Thymus (tissue), 11 donors: ENCODE data around the gene SEMA3F. TPM values are rescaled to one million over a fixed set of nuclear protein-coding genes. Genes with fewer than 3 reads are reported as not detected.

Experiments
- DNase-seq, 9 donors: peaks; one replicate each; pipeline ENCODE4 v3.0.0-alpha.2; 2013; ENCODE audit warnings: low spot score in 9 of 9, low read depth in 6 of 9, missing footprints in 1 of 9
- H3K27ac ChIP-seq, 2 donors: one replicate each; pipeline ENCODE4 v1.5.1; 2013; ENCODE audit warnings: control low read depth in 1 of 2, low read depth in 1 of 2, low read length in 1 of 2, mild to moderate bottlenecking in 1 of 2, moderate library complexity in 1 of 2
- H3K27me3 ChIP-seq, 2 donors: one replicate each; pipeline ENCODE4 v1.5.1; 2013; ENCODE audit warnings: low read length in 1 of 2; ENCODE audit not compliant: control insufficient read depth in 2 of 2, insufficient read depth in 1 of 2
- H3K36me3 ChIP-seq, 2 donors: one replicate each; pipeline ENCODE4 v1.5.1; 2013; ENCODE audit warnings: low read length in 1 of 2, mild to moderate bottlenecking in 1 of 2, moderate library complexity in 1 of 2; ENCODE audit not compliant: control insufficient read depth in 2 of 2, insufficient read depth in 2 of 2
- H3K4me1 ChIP-seq, 2 donors: one replicate each; pipeline ENCODE4 v1.5.1; 2013; ENCODE audit warnings: low read length in 2 of 2; ENCODE audit not compliant: control insufficient read depth in 2 of 2, insufficient read depth in 2 of 2
- H3K4me3 ChIP-seq, 2 donors: one replicate each; pipeline ENCODE4 v1.5.1; 2013; ENCODE audit warnings: low read length in 2 of 2, control low read depth in 1 of 2, mild to moderate bottlenecking in 1 of 2
- H3K9me3 ChIP-seq, 2 donors: one replicate each; pipeline ENCODE4 v1.5.1; 2013; ENCODE audit warnings: low read length in 1 of 2, mild to moderate bottlenecking in 1 of 2; ENCODE audit not compliant: control insufficient read depth in 2 of 2, insufficient read depth in 1 of 2
- WGBS: extraction: QIAGEN DNeasy Blood & Tissue Kit; methylation state at CpG from one replicate; pipeline ENCODE4 v1.1.7; 2013; 5-methylcytosine and 5-hydroxymethylcytosine counted together
- polyA plus RNA-seq: library from polyadenylated mRNA; stranded (reverse); fragments of 200-250 nt; gene quantifications from one replicate; pipeline ENCODE4 v1.2.3, GENCODE V29; 2013
- total RNA-seq: library from RNA; stranded (reverse); fragments of 120-200 nt; gene quantifications from one replicate; pipeline ENCODE4 v1.2.4, GENCODE V29; 2013
- donor health status: healthy.

Gene SEMA3F
- total and polyA plus RNA-seq, 2 donors, result 4.4 to 19.7 TPM

DNA sequence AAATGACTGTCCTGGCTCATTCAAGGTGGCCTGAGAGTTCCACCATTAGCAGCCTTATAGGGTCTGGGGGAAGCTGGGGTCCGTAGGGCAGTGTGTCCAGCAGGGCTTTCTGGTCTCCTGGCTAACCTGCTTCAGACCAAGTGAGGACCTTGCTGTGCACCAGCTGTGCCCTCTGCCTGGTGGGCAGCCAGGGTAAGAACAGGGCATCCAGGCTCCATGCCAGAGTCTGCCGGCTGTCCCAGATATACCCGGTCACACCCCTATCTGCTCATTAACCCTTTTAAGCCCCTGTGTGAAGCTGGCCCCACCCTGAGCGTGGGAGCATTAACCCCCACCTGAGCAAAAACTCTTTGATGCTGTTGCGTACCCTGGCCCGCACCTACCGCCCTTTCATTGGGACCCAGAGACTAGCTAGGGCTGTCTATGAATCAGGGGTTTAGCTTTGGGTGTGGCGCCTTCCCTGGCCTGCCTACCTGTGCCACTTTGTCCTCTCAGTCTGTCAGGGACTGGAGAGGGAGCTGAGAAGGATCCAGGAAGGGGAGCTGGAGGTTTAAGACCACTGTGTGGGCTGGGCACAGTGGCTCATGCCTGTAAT, 17.6 kb downstream of the SEMA3F start:
- Histone ChIP-seq H3K27ac (no peak overlapping the region), H3K36me3 (no peaks in the 10 kb centered on the region)
- 95% methylated on average over 8 of the region's 8 CpGs for WGBS

DNA sequence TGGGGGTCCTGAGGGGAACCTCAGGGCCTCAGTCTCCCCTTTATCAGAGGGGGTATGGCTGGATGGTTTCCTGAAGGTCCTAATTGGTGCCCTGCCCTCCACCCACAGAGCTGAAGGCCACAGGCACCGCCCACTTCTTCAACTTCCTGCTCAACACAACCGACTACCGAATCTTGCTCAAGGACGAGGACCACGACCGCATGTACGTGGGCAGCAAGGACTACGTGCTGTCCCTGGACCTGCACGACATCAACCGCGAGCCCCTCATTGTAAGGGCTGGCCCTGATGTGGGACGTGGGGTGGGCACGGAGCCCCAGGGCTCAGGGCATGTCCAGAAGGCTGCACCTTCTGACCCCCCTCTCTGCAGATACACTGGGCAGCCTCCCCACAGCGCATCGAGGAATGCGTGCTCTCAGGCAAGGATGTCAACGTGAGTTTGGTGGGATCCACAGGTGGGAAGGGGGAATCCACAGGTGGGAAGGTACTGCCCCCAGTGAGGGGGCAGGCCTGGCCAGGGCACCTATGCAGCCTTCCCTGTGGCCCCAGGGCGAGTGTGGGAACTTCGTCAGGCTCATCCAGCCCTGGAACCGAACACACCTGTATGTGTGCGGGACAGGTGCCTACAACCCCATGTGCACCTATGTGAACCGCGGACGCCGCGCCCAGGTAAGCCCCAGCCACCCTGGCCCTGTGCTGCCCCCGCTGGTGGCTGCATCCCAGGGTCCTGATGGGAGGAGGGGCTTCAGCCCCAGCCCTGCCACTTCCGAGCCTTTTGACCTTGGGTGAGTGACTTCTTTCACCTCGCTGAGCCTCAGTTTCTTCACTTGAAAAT, 18.8 kb downstream of the SEMA3F start:
- Histone ChIP-seq H3K36me3 (no peaks in the 10 kb centered on the region), H3K27ac (no peak overlapping the region), H3K4me1 (no peaks in the 10 kb centered on the region), H3K27me3 (no peaks in the 10 kb centered on the region), H3K4me3 (no peak overlapping the region), H3K9me3 (peaks cover 0 to 5% of the 10 kb centered on the region in 2 donors)
- no peak for DNase-seq
- WGBS, result 87% methylated on average over 29 of the region's 29 CpGs

More for the DNA sequence above, 17.6 kb downstream of the SEMA3F start:
- no peak for DNase-seq
- Histone ChIP-seq H3K9me3 (peaks cover 0 to 5% of the 10 kb centered on the region in 2 donors), H3K4me1 (no peaks in the 10 kb centered on the region), H3K27me3 (no peaks in the 10 kb centered on the region), H3K4me3 (no peak overlapping the region)

DNA sequence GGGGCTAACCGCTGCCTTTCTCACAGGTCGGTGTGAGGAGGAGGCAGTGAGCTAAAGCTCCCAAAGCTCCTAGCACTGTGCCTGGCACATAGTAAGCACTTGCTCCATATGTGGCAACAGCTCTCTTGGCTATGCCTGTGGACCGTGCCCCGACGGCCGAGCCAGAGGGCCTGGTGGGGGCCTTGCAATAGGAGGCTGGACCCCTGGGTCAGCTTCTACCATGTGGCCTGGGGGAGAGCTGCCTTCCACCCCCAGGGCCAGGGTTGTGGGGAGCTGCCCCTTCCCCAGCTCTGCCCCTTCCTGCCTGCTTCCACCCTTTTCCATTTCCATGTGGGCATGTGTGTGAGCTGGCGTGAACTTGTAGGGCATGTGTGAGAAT, 19.4 kb downstream of the SEMA3F start:
- Histone ChIP-seq H3K4me3 (no peak overlapping the region), H3K27ac (no peak overlapping the region), H3K4me1 (no peaks in the 10 kb centered on the region), H3K27me3 (no peaks in the 10 kb centered on the region), H3K36me3 (no peaks in the 10 kb centered on the region), H3K9me3 (peaks cover 0 to 5% of the 10 kb centered on the region in 2 donors)
- 96% methylated on average over 7 of the region's 7 CpGs for WGBS
- DNase-seq, result no peak

DNA sequence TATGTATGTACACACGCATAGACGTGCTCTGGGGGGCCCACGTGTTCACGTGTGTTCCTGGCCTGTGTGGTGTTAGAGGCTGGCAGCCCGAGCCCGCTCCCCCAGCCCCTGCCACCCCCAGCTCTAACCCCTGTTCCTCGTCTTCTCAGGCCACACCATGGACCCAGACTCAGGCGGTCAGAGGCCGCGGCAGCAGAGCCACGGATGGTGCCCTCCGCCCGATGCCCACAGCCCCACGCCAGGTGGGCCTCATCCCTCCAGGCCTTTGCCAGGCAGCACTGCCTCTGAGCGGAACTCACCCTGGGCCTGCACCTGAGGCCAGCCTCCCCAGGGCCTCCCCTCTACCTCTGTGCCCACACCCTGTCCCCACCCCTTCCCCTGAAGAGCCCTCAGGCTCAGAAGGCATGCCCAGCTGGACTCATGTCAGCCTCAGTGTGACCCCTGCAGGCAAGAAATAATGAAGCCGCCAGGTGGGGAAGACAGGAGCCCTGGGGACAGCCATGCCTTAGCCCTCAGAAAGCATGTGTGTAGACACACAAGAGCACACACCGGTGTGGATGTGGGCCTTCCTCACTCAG, 19.9 kb downstream of the SEMA3F start:
- no peak for DNase-seq

DNA sequence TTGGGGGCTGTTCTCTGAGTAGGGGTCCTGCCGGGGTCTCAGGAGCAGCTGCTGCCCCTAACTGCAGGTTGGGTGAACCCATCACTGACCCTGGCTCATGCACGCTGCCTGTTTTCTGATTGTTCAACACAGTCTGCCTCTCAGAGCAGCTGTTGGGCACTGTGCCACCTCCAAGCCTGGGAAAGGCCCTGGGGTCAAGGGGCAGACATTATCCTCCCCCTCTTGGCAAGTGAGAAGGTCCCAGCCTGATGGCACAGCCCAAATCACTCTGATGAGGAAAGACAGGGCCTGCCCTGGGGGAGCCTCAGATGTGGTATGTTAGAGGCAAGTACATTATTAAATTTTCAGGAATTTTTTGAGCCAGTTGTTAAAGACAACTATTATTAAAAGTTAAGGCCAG, 22.2 kb downstream of the SEMA3F start:
- no peaks in the 10 kb centered on the region for H3K4me1 ChIP-seq
- no peak for DNase-seq
- H3K36me3 ChIP-seq, result no peaks in the 10 kb centered on the region
- no peak overlapping the region for H3K27ac ChIP-seq
- WGBS, result 99% methylated on average over 2 of the region's 2 CpGs
- H3K4me3 ChIP-seq, result no peak overlapping the region
- H3K27me3 ChIP-seq, result no peaks in the 10 kb centered on the region
- no peaks in the 10 kb centered on the region for H3K9me3 ChIP-seq

More for the DNA sequence above, 19.9 kb downstream of the SEMA3F start:
- no peaks in the 10 kb centered on the region for H3K36me3 ChIP-seq
- no peak overlapping the region for H3K27ac ChIP-seq
- peaks cover 0 to 5% of the 10 kb centered on the region in 2 donors for H3K9me3 ChIP-seq
- no peaks in the 10 kb centered on the region for H3K4me1 ChIP-seq
- H3K27me3 ChIP-seq, result no peaks in the 10 kb centered on the region
- H3K4me3 ChIP-seq, result no peak overlapping the region
- 96% methylated on average over 17 of the region's 17 CpGs for WGBS

DNA sequence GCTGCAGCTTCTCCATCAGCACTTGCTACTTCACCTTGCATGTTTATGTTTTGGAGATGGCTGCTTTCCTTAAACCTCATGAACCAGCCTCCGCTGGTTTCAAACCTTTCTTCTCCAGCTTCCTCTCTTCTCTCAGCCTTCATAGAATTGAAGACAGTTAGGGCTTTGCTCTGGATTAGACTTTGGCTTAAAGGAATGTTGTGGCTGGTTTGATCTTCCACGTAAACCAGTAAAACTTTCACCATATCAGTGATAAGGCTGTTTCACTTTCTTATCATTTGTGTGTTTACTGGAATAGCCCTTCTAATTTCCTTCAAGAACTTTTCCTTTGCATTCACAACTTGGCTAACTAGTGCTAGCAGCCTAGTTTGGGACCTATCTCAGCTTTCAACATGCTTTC, 24.6 kb downstream of the SEMA3F start:
- 47% methylated on average over 2 of the region's 2 CpGs for WGBS
- Histone ChIP-seq H3K4me3 (no peak overlapping the region), H3K9me3 (no peaks in the 10 kb centered on the region), H3K27ac (no peak overlapping the region), H3K36me3 (no peaks in the 10 kb centered on the region), H3K27me3 (no peaks in the 10 kb centered on the region), H3K4me1 (no peaks in the 10 kb centered on the region)
- DNase-seq, result no peak

DNA sequence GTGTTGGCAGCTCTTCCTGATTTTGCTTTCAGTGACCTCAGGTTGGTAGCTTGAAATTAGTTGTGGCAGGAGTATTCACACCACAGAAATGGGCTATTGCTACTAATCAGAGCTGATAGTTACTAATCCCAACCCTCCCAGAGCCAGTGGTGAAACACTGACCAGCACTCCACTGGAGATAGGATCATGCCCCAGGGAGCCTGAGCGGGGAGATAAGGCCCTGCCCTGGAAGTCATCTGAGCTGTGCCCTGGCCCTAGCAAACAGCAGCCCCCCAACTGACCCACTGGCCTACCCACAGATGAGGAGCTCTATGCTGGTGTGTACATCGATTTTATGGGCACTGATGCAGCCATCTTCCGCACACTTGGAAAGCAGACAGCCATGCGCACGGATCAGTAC, 26.9 kb downstream of the SEMA3F start:
- H3K4me3 ChIP-seq, result no peak overlapping the region
- H3K9me3 ChIP-seq, result no peaks in the 10 kb centered on the region
- WGBS, result 100% methylated on average over 5 of the region's 5 CpGs
- H3K27me3 ChIP-seq, result no peaks in the 10 kb centered on the region
- H3K36me3 ChIP-seq, result no peaks in the 10 kb centered on the region
- DNase-seq, result no peak
- no peak overlapping the region for H3K27ac ChIP-seq
- no peaks in the 10 kb centered on the region for H3K4me1 ChIP-seq

DNA sequence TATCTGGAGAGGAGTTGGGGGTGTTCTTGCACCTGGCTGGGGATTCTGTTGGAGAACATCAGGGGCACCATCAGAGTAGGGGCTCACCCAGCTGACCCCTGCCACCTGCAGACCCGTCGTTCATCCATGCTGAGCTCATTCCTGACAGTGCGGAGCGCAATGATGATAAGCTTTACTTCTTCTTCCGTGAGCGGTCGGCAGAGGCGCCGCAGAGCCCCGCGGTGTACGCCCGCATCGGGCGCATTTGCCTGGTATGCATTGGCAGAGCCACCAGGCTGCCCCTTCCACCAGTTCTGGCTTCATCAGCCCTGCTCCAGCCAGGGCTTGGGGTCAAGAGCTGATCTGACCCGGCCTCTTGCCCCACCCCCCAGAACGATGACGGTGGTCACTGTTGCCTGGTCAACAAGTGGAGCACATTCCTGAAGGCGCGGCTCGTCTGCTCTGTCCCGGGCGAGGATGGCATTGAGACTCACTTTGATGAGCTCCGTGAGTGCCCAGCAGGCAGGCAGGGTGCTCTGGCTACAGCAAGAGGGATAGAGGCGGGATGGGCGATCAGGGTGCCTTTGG, 27.5 kb downstream of the SEMA3F start:
- DNase-seq, result no peak
- no peak overlapping the region for H3K27ac ChIP-seq
- H3K4me1 ChIP-seq, result no peaks in the 10 kb centered on the region
- WGBS, result 96% methylated on average over 26 of the region's 26 CpGs
- H3K4me3 ChIP-seq, result no peak overlapping the region
- H3K27me3 ChIP-seq, result no peaks in the 10 kb centered on the region
- H3K9me3 ChIP-seq, result no peaks in the 10 kb centered on the region
- H3K36me3 ChIP-seq, result no peaks in the 10 kb centered on the region

DNA sequence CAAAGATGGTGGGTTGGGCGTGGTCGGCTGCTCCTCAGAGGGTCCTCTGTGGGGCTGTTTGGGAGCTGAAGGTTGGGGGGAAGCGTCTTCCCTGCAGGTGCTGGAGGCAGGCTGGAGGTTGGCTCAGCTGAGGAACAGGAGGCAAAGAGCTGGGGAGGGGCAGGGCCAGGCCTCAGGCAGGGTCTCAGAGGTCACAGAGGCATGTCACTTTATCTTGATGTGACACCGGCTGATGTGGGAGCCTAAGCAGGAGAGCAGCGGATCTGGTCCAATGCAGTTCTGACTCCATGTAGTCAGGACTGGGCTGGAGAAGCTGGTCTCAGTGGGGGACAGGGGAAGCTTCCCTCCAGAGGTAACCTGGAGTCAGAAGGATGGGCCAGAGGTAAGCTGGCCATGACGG, 28.6 kb downstream of the SEMA3F start:
- no peak overlapping the region for H3K4me3 ChIP-seq
- WGBS, result 97% methylated on average over 6 of the region's 6 CpGs
- H3K27ac ChIP-seq, result no peak overlapping the region
- H3K36me3 ChIP-seq, result no peaks in the 10 kb centered on the region
- no peaks in the 10 kb centered on the region for H3K27me3 ChIP-seq
- no peak for DNase-seq
- no peaks in the 10 kb centered on the region for H3K4me1 ChIP-seq
- H3K9me3 ChIP-seq, result no peaks in the 10 kb centered on the region
